ENCODE measurements around the gene RNF220.
A peak's percentile ranks its signal among the peaks of the same experiment; 100 is the strongest.

Gene RNF220

DNA sequence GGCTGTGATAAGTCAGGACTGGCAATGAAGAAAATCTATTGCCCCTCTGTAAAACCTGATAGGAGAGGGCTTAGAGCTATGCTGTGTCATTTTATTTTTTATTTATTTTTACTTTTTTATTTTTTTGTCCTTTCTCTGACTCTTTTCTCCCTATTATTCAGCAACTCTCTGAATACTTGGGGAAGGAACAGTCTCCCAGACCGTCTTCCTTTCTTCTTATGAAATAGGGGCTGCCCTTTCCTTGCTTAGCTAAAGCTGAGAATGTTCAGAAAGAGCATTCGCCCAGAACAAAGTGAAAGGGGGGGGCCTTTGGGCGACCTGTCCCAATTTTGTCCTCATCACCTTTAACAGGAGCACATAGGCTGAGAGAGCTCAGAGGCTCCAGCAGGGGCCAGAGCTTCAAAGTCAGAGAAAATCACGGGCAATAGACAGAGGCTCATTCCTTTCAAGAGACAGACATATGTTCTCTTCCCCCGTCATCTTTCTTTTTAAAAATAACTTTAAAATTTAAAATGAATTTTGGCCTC lies 80.9 kb downstream of the RNF220 start:
- H3K9me3 ChIP-seq (ENCODE audit: control extremely low read depth in 1 of 5, control insufficient read depth in 4 of 5, insufficient read depth in 2 of 5, low read depth in 1 of 5, low read length in 4 of 5), result no peaks in the 10 kb centered on the region
- peak overlapping the region in 5 of 7 experiments; percentile 22 to 60 (median 28) for H3K4me3 ChIP-seq (ENCODE audit: control insufficient read depth in 1 of 7, extremely low read depth in 1 of 7, insufficient read depth in 4 of 7, low read depth in 2 of 7, low read length in 6 of 7)
- ChIA-PET POLR2A (interaction anchor here (0.8 to 1.4 kb wide), 3 partner anchors 63 to 81 kb away, joined by 3 to 5 read pairs (median 4); no protein-coding TSS in a partner anchor), CTCF (interaction anchor here (0.8 to 3.6 kb wide), 12 partner anchors 10 to 108 kb away, joined by 3 to 19 read pairs (median 4); no protein-coding TSS in a partner anchor)
- no peak for DNase-seq
- WGBS (ENCODE audit: insufficient coverage), result 0% methylated on average over 2 of the region's 5 CpGs
- peaks cover 26 to 61% (median 53%) of the 10 kb centered on the region in 4 experiments for H3K4me1 ChIP-seq (ENCODE audit: control extremely low read depth in 1 of 4, control insufficient read depth in 4 of 4, insufficient read depth in 4 of 4, low read length in 3 of 4)
- no peaks in the 10 kb centered on the region for H3K27me3 ChIP-seq (replicated peaks in 2 of 5; ENCODE audit: control insufficient read depth in 4 of 5, insufficient read depth in 5 of 5, low read length in 4 of 5)
- H3K36me3 ChIP-seq (ENCODE audit: control insufficient read depth in 4 of 4, insufficient read depth in 4 of 4, low read length in 3 of 4), result peaks cover 0 to 15% (median 7%) of the 10 kb centered on the region in 4 experiments
- H3K27ac ChIP-seq (ENCODE audit: insufficient read depth in 1 of 2, low read depth in 1 of 2, low read length in 2 of 2, poor library complexity in 1 of 2, severe bottlenecking in 2 of 2), result peak overlapping the region; percentile 69 to 89

GRCh38 chr1:44489481-44489880 lies 84.4 kb downstream of the RNF220 start:
- ChIA-PET POLR2A (no interaction called here), CTCF (interaction anchor here (0.8 kb wide), 1 partner anchor 50 kb away, joined by 3 read pairs; no protein-coding TSS in a partner anchor)
- Histone ChIP-seq H3K27ac (ENCODE audit: insufficient read depth in 1 of 2, low read depth in 1 of 2, low read length in 2 of 2, poor library complexity in 1 of 2, severe bottlenecking in 2 of 2) (no peak overlapping the region), H3K36me3 (ENCODE audit: control insufficient read depth in 4 of 4, insufficient read depth in 4 of 4, low read length in 3 of 4) (peaks cover 0 to 11% (median 9%) of the 10 kb centered on the region in 4 experiments), H3K4me1 (ENCODE audit: control extremely low read depth in 1 of 4, control insufficient read depth in 4 of 4, insufficient read depth in 4 of 4, low read length in 3 of 4) (peaks cover 16 to 26% (median 21%) of the 10 kb centered on the region in 4 experiments), H3K9me3 (ENCODE audit: control extremely low read depth in 1 of 5, control insufficient read depth in 4 of 5, insufficient read depth in 2 of 5, low read depth in 1 of 5, low read length in 4 of 5) (no peaks in the 10 kb centered on the region), H3K27me3 (replicated peaks in 2 of 5; ENCODE audit: control insufficient read depth in 4 of 5, insufficient read depth in 5 of 5, low read length in 4 of 5) (no peaks in the 10 kb centered on the region), H3K4me3 (ENCODE audit: control insufficient read depth in 1 of 7, extremely low read depth in 1 of 7, insufficient read depth in 4 of 7, low read depth in 2 of 7, low read length in 6 of 7) (no peak overlapping the region)
- DNase-seq, result no peak
- 98% methylated on average over 5 of the region's 5 CpGs for WGBS (ENCODE audit: insufficient coverage)

DNA sequence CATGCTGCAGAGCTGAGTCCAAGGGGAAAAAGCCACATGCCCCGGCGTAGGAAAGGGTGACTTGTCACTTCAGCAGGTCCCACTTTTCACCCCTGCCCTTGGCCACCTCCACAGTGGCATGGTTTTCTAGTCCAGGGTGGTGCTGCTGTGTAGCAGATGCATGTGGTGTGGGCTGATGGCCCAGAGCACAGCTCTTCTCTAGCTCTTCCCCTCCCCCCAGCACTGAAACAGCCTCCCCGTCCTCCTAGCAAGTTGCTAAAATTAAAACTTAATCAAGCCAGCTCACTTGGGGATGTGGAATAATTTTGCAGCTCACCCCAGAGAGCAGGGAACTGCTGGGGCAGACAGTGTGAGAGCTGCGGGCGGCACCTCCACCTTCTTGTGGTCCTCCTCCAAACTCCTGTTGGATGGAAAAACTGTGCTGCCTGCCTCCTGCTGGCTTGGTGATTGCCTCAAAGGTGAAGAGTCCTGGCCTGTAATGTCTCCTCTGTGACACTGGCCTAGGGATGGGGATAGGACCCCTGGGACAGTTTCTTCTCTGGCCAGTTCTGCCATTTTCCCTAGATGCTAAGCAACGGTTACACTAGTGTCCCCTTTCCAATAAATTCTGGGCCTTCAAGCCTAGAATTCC lies 91.6 kb downstream of the RNF220 start:
- Histone ChIP-seq H3K4me3 (ENCODE audit: control insufficient read depth in 1 of 7, extremely low read depth in 1 of 7, insufficient read depth in 4 of 7, low read depth in 2 of 7, low read length in 6 of 7) (no peak overlapping the region), H3K4me1 (ENCODE audit: control extremely low read depth in 1 of 4, control insufficient read depth in 4 of 4, insufficient read depth in 4 of 4, low read length in 3 of 4) (peaks cover 0 to 17% (median 9%) of the 10 kb centered on the region in 4 experiments), H3K36me3 (ENCODE audit: control insufficient read depth in 4 of 4, insufficient read depth in 4 of 4, low read length in 3 of 4) (peaks cover 4 to 36% (median 14%) of the 10 kb centered on the region in 4 experiments), H3K27ac (ENCODE audit: insufficient read depth in 1 of 2, low read depth in 1 of 2, low read length in 2 of 2, poor library complexity in 1 of 2, severe bottlenecking in 2 of 2) (no peak overlapping the region), H3K9me3 (ENCODE audit: control extremely low read depth in 1 of 5, control insufficient read depth in 4 of 5, insufficient read depth in 2 of 5, low read depth in 1 of 5, low read length in 4 of 5) (no peaks in the 10 kb centered on the region), H3K27me3 (replicated peaks in 2 of 5; ENCODE audit: control insufficient read depth in 4 of 5, insufficient read depth in 5 of 5, low read length in 4 of 5) (no peaks in the 10 kb centered on the region)
- DNase-seq, result no peak
- 98% methylated on average over 5 of the region's 6 CpGs for WGBS (ENCODE audit: insufficient coverage)
- POLR2A ChIA-PET, result no interaction called here
- CTCF ChIA-PET, result interaction anchor here (0.7 to 1.4 kb wide), 7 partner anchors 11 to 98 kb away, joined by 3 to 8 read pairs (median 3); no protein-coding TSS in a partner anchor

GRCh38 chr1:44497422-44498170 lies 92.5 kb downstream of the RNF220 start:
- DNase-seq, result no peak
- peaks cover 0 to 17% (median 9%) of the 10 kb centered on the region in 4 experiments for H3K4me1 ChIP-seq (ENCODE audit: control extremely low read depth in 1 of 4, control insufficient read depth in 4 of 4, insufficient read depth in 4 of 4, low read length in 3 of 4)
- H3K36me3 ChIP-seq (ENCODE audit: control insufficient read depth in 4 of 4, insufficient read depth in 4 of 4, low read length in 3 of 4), result peaks cover 4 to 40% (median 13%) of the 10 kb centered on the region in 4 experiments
- H3K27me3 ChIP-seq (replicated peaks in 2 of 5; ENCODE audit: control insufficient read depth in 4 of 5, insufficient read depth in 5 of 5, low read length in 4 of 5), result no peaks in the 10 kb centered on the region
- POLR2A ChIA-PET, result no interaction called here
- CTCF ChIA-PET, result no interaction called here
- 100% methylated on average over 6 of the region's 12 CpGs for WGBS (ENCODE audit: insufficient coverage)
- no peak overlapping the region for H3K27ac ChIP-seq (ENCODE audit: insufficient read depth in 1 of 2, low read depth in 1 of 2, low read length in 2 of 2, poor library complexity in 1 of 2, severe bottlenecking in 2 of 2)
- no peaks in the 10 kb centered on the region for H3K9me3 ChIP-seq (ENCODE audit: control extremely low read depth in 1 of 5, control insufficient read depth in 4 of 5, insufficient read depth in 2 of 5, low read depth in 1 of 5, low read length in 4 of 5)
- H3K4me3 ChIP-seq (ENCODE audit: control insufficient read depth in 1 of 7, extremely low read depth in 1 of 7, insufficient read depth in 4 of 7, low read depth in 2 of 7, low read length in 6 of 7), result no peak overlapping the region

DNA sequence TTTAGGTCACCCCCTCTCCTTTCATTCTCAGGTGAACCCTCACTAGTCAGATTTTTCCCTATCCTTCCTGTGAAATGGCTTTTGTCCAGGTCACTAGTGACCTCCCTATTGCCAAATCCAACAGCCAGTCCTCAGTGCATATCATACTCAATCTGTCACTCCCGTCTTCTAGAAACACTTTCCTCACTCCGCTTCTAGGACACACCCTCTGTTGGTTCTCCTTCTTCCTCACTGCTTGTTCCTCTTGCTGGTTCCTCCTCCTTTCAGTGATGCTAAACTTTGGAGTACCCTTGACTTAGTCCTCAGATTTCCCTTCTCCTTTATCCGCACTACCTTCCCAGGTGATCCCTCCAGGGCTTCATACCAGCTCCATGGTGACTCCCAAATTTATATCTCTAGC lies 94.3 kb downstream of the RNF220 start:
- WGBS (ENCODE audit: insufficient coverage), result 80% methylated on average over 3 of the region's 3 CpGs

DNA sequence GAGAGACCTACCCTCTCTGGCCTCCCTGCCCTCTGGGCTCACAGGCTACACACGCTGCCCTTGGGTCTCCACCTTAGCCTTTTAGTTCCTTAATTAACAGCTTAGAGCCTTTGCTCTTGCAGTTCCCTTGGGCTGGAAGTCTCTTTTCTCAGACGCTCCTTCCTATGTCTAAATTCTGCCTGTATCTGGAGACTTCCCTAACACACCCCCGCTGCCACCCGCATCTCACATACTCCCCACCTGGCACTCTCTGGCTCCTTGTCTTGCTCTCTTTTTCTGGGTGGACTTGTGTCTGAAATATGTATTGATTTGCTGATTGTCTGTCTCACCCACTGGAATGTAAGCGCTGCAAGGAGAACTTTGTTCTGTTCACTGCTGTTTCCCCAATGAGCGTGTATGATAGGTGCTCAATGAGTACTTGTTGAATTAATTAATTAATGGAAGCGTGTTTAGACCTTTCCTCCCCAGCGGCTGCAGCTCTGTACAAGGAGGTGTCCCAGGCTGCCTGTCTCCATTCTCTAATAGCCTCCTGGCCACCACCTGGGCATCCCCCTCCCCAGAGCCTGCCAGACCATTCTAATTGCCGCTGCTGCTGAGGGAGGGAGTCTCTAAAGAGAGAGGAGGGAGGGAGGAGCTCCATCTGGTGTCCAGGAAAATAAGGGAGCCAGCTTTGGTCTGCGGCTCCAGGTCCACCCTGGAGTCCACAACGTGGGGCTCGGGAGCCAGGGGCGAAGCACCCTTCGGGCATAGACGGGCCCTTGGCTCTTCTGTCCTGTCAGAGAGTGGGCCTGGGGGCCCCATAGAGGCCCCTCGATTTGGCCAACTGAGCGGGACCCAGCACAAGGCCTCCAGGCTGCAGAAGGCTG lies 95.4 kb downstream of the RNF220 start:
- Histone ChIP-seq H3K27ac (ENCODE audit: insufficient read depth in 1 of 2, low read depth in 1 of 2, low read length in 2 of 2, poor library complexity in 1 of 2, severe bottlenecking in 2 of 2) (no peak overlapping the region), H3K27me3 (replicated peaks in 2 of 5; ENCODE audit: control insufficient read depth in 4 of 5, insufficient read depth in 5 of 5, low read length in 4 of 5) (no peaks in the 10 kb centered on the region), H3K36me3 (ENCODE audit: control insufficient read depth in 4 of 4, insufficient read depth in 4 of 4, low read length in 3 of 4) (peaks cover 4 to 59% (median 22%) of the 10 kb centered on the region in 4 experiments), H3K4me3 (ENCODE audit: control insufficient read depth in 1 of 7, extremely low read depth in 1 of 7, insufficient read depth in 4 of 7, low read depth in 2 of 7, low read length in 6 of 7) (no peak overlapping the region), H3K4me1 (ENCODE audit: control extremely low read depth in 1 of 4, control insufficient read depth in 4 of 4, insufficient read depth in 4 of 4, low read length in 3 of 4) (peaks cover 0 to 17% (median 9%) of the 10 kb centered on the region in 4 experiments), H3K9me3 (ENCODE audit: control extremely low read depth in 1 of 5, control insufficient read depth in 4 of 5, insufficient read depth in 2 of 5, low read depth in 1 of 5, low read length in 4 of 5) (no peaks in the 10 kb centered on the region)
- ChIA-PET CTCF (interaction anchor here (1.2 to 1.5 kb wide), 4 partner anchors 14 to 122 kb away, joined by 3 to 4 read pairs (median 4); no protein-coding TSS in a partner anchor), POLR2A (no interaction called here)
- no peak for DNase-seq
- WGBS (ENCODE audit: insufficient coverage), result 96% methylated on average over 9 of the region's 17 CpGs

More for the DNA sequence above, 94.3 kb downstream of the RNF220 start:
- CTCF ChIA-PET, result interaction anchor here (1.2 to 1.5 kb wide), 2 partner anchors 13 to 40 kb away, joined by 4 read pairs; no protein-coding TSS in a partner anchor
- Histone ChIP-seq H3K9me3 (ENCODE audit: control extremely low read depth in 1 of 5, control insufficient read depth in 4 of 5, insufficient read depth in 2 of 5, low read depth in 1 of 5, low read length in 4 of 5) (no peaks in the 10 kb centered on the region), H3K27ac (ENCODE audit: insufficient read depth in 1 of 2, low read depth in 1 of 2, low read length in 2 of 2, poor library complexity in 1 of 2, severe bottlenecking in 2 of 2) (no peak overlapping the region), H3K4me3 (ENCODE audit: control insufficient read depth in 1 of 7, extremely low read depth in 1 of 7, insufficient read depth in 4 of 7, low read depth in 2 of 7, low read length in 6 of 7) (no peak overlapping the region), H3K4me1 (ENCODE audit: control extremely low read depth in 1 of 4, control insufficient read depth in 4 of 4, insufficient read depth in 4 of 4, low read length in 3 of 4) (peaks cover 0 to 17% (median 9%) of the 10 kb centered on the region in 4 experiments), H3K27me3 (replicated peaks in 2 of 5; ENCODE audit: control insufficient read depth in 4 of 5, insufficient read depth in 5 of 5, low read length in 4 of 5) (no peaks in the 10 kb centered on the region), H3K36me3 (ENCODE audit: control insufficient read depth in 4 of 4, insufficient read depth in 4 of 4, low read length in 3 of 4) (peaks cover 4 to 48% (median 18%) of the 10 kb centered on the region in 4 experiments)
- POLR2A ChIA-PET, result no interaction called here
- DNase-seq, result no peak
